GM12801 (cell line): ENCODE results near the gene PBX2.

Experiments
- CTCF ChIP-seq: IDR thresholded peaks from one replicate; pipeline ENCODE4 v1.5.1; 2011; ENCODE audit warnings: control low read depth; ENCODE audit not compliant: insufficient read length; ENCODE audit errors: extremely low read depth

The PBX2 gene

DNA sequence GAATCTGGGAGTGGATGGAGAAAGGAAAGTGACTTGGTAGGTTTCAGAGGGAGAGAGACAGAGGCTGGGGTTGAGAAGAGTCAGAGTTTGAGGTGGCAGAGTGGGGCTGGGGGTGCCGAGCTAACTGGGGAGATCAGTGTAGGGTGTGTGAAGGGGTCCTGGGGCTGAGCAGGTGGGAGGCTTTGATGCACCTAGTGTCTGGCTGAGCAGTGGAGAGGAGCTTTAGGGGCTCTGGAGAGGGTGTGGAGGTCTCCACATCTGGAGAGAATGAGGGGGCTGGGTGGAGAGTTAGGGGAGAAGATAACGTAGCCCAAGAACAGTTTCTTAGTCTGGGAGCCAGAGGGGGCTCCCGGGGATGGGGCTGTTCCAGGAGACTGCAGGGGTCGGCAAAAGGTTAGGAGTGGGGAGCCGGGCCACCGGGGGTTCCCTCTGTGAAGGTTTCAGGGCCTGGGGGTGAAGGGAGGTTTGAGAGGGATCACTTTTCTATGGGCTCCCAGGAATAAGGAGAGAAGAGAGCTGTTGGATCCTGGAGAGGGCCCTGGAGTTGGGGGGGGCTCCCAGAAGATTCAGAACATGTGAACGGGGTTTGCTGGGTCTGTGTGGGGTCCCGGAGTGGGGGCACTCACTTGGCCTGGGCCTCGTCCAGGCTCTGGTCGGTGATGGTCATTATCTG, 797 bp downstream of the PBX2 start:
- no peak for TF ChIP-seq CTCF

- TF ChIP-seq CTCF, result no peak
These were observed 1.5 kb downstream of the PBX2 start for GRCh38 chr6:32188381-32189068.

GRCh38 chr6:32187009-32187709, 2.8 kb downstream of the PBX2 start:
- no peak for TF ChIP-seq CTCF

- TF ChIP-seq CTCF, result no peak
These were observed 5.8 kb downstream of the PBX2 start, which contains the start of gene AGER for GRCh38 chr6:32184084-32184640. Gene AGER (minus strand): TSS chr6:32184253. CDS start chr6:32184222, 31 bp downstream.

GRCh38 chr6:32183483-32184083, 6.4 kb downstream of the PBX2 start:
- no peak for TF ChIP-seq CTCF

DNA sequence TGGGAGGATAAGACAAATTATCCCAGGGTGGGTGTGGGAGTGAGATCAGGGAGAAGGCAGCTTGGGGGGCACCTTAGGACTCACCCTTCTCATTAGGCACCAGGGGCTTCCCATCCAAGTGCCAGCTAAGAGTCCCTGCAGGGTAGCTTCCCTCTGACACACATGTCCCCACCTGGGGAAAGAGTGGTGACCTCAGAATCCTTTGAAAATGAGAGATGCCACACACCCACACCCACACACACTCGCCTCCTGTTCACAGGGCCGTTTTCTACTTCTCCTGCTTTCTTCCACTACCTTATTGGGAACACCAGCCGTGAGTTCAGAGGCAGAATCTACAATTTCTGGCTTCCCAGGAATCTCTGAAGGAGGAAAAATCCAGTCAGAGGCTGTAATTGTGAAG, 7.0 kb downstream of the PBX2 start:
- TF ChIP-seq CTCF, result no peak

DNA sequence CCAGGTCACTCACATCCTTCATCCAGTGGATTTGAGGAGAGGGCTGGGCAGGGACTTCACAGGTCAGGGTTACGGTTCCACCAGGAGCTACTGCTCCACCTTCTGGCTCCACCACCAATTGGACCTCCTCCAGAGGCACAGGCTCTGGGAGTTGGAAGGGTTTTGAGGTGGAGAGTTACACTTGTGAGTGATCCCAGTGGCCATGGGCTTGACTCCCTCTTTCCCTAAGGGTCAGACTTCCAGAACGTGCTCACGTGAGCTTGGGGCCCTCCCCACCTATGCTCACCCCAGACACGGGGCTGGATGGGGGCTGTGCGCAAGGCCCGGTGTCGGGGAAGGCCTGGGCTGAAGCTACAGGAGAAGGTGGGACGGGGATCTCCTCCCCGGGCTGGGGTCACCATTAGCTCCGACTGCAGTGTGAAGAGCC, 7.4 kb downstream of the PBX2 start:
- TF ChIP-seq CTCF, result no peak
